GM19452 (cell line): ENCODE results near the gene CCDC39.
"Not testable (repeated sequence)": the region's sequence is repeated elsewhere in the genome, so short reads cannot be mapped to it uniquely, and the experiment has no call there.

Source experiments
- ATAC-seq: cut with Tn5 transposase; IDR thresholded peaks from one replicate; pipeline ENCODE4 v1.9.1; 2021; ENCODE audit not compliant: unreplicated experiment

CCDC39 gene

DNA sequence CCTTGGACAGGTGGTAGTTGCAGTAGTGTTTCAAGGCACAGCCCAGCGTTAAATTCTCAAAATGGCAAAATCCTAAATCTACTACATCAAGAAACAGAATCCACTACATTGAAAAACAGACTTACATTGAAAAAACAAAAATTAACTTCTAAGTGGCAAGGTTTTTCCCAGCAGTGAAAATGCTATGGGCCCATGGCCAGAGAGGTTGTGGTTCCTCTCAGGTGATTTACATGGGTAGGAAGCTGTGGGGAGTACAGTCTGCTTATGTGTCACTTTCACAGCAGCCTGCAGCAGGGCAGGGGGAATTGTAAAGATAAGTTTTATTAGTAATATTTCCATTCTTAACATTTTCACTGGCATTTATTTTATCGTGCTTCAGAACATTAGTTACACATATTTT is 52.4 kb downstream of the CCDC39 start:
- ATAC-seq: peak; percentile 96

DNA sequence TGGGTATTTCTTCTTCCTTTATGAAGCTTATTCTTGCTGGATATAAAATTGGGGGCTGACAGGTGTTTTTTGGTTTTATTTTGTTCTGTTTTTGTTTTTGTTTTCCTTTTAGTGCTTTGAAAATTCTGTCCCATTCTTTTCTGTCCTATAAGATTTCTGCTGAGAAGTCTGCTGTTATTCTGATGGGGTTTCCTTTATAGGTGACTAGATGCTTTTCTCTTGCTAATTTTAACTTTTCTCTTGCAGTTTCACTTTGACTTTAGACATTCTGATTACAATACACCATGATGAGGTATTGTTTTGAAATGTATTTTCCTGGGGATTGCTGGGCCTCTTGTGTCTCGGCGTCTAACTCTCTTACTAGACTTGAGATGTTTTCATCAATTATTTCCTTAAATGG is 54.6 kb downstream of the CCDC39 start:
- peak; percentile 49 for ATAC-seq

DNA sequence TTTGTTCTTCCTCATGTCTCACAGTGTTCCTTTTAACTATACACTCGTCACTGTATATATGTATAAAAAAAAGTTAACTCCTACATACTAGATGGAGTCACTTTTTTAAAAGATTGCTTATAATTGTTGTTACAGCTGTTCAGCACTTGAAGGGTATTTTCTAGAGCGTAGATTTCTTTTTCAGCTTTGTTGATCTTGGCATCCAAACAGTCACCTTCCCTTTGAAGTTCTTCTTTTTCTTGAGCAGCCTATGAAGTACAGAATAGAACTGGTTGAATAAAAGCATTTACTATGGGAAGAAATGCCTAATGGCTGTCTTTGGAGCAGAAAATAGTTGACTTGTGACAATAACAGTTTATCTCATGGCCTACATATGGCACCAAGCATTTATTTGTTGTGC is 59.6 kb downstream of the CCDC39 start:
- ATAC-seq: no peak

DNA sequence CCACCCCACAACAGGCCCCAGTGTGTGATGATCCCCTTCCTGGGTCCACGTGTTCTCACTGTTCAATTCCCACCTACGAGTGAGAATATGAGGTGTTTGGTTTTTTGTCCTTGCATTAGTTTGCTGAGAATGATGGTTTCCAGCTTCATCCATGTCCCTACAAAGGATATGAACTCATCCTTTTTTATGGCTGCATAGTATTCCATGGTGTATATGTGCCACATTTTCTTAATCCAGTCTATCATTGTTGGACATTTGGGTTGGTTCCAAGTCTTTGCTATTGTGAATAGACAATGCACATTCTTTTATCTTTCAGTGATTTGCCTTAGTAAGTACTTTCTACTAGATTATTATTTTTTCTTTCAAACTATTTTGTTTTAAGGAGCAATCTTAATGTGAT is 60.7 kb downstream of the CCDC39 start:
- ATAC-seq: not testable (repeated sequence)

DNA sequence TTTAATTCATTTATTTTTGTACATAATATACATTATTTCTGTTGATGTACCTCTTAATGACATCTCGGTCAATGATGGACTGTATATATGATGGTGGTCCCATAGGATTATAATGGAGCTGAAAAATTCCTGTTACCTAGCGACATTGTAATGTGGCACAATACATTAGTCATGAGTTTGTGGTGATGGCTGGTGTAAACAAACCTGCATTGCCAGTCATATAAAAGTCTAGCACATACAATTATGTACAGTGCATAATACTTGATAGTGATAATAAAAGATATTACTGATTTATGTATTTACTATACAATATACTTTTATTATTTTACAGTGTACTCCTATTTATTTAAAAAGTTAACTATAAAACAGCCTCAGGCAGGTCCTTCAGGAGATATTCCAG is 62.2 kb downstream of the CCDC39 start:
- ATAC-seq: no peak

DNA sequence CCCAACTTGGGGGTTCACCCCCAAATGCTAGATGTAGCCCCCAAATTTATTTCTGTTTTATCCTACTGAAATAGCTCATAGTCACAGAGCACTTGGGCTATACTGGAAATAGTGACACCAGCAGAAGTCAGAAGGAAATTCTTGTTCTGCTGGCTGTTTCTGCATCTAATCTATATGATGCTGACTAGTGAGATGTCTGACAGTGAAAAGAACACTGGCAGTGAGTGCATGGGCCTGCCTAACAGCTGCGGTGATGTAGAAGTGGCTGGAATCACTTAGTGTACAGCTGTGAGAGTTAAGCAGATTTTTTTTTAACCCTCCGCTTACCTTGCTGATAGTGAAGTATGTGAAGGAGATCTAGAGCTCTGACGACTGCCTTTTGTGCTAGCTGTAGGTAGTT is 63.3 kb downstream of the CCDC39 start:
- ATAC-seq: no peak

DNA sequence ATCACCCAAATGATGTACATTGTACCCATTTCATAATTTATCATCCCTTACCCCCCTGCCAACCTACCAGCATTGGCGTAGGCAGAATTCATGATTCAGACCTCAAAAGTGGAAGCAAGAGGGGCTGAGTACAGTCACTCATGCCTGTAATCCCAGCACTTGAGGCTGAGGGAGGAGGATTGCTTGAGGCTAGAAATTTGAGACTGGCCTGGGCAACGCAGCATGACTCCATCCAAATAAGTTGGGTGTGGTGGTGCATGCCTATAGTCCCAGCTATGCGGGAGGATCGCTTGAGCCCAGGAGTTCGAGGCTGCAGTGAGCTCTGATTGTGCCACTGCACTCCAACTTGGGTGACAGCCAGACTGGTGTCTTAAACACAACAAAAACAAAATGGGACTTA is 66.9 kb downstream of the CCDC39 start:
- no peak for ATAC-seq

DNA sequence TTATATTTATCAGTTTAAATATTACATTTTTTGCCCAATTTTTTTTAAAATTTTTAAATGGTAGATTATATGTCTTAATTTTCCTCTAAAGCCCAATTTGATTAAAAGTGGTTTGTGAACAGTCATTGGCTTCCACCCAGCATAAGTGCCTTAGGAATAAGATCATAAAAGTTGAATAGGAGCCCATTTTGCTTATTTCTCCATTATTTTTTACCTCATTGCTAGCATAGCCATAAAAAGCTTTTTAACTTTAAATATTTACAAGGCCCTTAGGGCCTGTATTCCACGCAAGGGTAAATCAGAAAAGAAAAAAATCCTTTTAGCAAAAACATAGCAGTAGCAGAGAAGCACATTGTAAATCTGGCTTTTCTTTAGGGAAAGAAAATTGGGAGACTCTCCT is 68.3 kb downstream of the CCDC39 start:
- ATAC-seq: no peak

DNA sequence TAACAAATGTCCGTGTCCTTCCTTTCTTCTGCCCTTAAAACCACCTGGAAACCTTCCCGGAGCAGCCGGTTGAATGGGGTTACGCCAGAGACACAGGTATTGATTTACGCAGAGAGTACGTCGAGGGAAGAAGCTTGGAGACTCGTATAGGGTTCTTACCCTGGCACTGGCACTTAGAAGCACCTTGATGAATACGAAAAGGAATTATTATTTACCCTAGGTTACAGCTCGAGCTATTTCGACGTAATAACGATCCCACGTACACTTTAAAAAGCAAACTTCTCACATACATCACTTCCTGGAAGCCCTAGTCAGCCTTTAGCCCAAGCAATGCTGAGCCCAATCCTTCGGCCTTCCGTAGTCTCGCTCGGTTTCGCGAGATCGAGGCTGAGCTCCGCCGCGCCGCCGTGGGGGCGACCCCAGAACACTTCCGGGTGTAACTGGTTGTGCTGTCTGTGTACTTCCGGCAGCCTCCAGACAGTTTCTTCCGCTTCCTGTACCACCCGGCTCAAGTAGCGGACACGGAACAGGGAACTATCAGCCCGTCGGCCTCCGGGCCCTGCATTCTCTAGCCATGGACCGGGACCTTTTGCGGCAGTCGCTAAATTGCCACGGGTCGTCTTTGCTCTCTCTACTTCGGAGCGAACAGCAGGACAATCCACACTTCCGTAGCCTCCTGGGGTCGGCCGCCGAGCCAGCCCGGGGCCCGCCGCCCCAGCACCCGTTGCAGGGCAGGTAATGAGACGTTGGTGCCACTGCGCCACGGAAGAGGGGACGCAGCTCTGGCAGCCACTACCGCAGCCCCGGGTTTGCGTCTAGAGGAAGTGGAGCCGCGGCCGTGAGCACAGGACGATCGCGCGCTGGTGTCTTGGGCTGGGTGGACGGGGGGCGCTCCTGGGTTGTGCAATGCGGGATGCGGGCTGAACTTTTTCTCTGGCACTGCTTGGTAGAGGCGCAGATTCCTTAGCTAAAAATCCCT is 77.3 kb downstream of the CCDC39 start, which contains the start of gene TTC14:
Gene TTC14 (plus strand): TSS at position 476 of the 979 bp plus-strand sequence. CDS start 99 bp downstream, at position 575.
- peak; percentile 97 for ATAC-seq

DNA sequence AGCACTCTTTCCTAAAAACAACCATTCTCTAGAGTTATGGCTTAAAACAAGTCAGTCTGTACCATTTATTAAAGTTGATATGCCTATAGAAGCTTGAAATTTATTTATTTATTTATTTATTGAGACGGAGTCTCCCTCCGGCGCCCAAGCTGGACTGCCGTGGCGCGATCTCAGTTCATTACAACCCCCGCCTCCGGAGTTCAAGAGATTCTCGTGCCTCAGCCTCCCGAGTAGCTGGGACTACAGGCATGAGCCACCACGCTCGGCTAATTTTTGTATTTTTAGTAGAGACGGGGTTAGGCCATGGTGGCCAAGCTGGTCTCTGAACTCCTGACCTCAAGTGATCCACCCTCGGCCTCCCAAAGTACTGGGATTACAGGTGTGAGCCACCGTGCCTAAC is 78.8 kb downstream of the CCDC39 start:
- no peak for ATAC-seq

DNA sequence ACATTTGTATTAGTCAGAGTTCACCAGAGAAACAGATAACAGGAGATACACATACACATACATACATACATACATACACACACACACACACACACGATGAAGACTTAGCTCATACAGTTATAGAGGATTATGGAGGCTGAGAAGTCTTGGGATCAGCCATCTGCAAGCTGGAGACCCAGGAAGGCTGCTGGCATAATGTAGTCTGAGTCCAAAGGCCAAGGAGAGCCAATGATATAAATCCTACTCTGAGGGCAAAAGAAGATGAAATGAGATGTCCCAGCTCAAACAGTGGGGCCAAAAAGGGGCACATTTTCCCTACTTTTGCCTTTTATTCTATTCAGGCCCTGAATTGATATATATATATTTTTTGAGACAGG is 83.7 kb downstream of the CCDC39 start:
- ATAC-seq: no peak

DNA sequence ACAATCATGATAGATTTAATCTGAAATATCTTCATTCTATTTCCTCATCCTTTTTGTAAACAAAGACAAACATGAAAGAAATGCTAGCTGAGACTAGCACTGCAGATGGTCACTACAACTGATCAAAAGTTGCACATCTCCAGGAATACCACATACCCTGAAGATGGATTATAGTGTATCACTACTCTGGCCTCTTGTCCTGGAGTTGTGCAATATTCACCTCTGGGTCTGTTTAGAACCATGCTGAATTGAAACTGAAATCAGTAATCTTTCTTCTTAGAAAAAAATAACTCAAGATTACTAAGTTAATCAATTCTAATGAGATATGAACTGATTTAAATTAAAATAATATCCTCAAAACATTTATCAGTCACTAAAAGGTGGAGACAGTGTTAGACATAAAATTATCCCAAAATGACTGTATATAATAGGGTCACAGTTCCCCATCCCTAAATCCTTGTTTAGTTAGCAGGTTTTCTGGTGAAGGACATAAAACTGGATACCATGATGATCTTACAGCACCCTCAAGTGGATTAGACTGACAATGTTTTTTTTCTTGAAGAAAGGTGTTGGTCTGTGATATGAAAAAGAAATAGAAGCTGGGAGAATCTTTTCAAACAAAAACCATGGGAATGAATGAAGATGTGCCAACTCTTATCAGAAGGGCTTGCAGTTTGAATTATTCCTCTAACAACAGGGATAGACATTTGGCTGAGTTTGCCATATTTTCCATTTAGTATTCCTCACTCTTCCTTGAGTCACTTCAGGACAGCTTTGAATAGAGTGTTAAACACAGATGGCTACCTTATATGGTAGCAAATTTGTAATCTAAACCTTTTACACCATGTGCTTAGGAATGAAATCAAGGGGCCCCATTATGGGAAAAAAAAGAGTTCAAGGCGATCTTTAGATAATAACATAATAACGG is 84.4 kb downstream of the CCDC39 start:
- ATAC-seq: peak; percentile 75

DNA sequence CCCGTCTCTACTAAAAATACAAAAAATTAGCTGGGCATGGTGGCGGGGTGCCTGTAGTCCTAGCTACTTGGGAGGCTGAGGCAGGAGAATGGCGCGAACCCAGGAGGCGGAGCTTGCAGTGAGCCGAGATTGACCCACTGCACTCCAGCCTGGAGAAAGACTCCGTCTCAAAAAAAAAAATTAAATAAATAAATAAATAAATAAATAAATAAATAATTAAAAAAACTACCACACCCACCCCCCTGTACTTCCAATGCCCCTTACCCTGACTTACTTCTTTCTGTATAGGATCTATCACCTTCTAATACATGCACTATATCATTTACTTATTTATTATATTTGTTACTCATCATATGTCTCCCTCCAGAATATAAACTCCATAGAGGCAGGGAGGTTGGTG is 85.7 kb downstream of the CCDC39 start:
- not testable (repeated sequence) for ATAC-seq

DNA sequence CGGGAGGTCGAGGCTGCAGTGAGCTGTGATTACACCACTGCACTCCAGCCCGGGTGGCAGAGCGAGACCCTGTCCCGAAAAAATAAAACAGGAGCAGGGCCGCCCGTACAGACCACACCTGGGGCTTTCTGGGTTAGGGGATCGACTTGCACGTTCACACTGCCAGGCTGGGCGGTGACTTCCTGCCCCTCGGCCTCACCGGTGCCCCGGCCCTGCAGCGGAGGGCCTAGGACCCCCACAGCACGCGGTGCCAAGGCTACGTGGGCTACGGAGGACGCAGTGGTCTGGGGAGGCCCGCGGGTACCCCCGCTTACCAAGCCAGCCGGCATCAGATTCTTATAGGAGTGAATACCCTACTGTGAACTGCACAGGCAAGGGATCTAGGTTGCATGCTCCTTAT is 88.9 kb downstream of the CCDC39 start:
- ATAC-seq: no peak

DNA sequence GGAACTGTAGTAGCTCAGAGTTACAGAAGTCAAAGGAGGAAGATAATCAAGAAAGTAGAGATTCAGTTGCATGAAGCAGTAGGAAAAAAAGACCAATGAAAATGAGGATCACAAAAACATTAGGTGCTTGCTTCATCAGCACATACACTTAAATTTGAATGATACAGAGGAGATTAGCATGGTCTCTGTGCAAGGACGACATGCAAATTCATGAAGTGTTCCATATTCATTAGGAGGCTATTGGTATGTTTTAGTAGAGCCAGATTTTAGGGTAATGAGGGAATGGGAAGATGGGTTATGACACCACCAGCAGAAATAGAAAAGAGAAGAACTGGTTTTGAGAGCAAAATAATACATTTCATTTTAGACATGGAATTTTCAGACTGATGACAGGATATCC is 98.4 kb downstream of the CCDC39 start:
- no peak for ATAC-seq

DNA sequence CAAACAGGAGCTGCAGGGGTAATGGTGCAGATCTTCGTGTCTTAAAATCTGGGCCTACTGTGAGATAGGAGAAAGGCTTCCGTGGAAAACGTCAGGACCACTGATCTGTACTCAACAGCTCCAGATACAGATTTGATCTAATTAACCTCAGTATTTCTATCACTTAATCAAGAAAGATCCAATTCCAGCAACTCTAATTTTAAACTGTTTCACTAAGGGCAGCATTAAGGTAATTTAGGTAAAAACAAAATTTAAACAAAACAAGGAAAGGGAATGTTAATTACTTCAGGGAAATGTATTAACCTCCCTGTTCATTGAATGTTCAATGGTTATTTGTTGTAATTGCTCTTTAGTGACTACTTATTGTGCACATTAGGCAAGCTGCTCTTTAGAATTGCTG is 103.7 kb downstream of the CCDC39 start:
- ATAC-seq: no peak

DNA sequence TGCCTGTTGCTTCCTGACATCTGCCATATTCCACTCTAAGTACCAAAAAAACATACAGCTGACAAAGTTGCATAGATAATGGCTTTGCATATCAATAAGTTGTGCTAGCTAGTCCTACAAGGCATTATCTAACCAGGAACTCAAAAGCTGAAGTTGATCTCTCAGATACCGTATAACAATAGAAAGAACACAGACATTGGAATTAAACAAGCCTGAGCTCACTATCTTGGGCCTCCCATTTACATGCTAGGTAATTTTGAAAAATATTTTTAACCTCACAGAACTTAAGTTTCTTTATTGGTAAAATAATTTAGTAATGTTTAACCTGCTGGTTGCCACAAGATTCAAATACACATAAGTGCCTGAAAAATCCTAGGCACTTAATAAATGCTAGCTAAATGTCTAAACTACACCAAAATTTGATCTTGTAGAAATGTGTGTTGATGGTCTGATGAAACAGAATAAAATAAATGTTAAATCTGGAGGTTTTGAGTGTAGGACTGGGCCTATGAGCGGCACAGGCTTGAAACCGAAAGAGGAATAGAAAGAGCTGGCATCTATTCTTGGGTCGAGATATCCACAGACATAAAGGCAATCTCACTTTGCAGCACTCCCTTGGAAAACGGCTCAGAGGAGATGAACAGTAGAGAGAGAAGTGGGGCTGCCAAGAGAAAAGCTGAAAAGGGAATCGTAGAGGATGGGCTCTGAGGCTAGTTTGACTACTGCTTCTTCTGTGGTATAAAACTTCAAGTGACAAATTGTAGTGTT is 107.3 kb downstream of the CCDC39 start:
- peak; percentile 85 for ATAC-seq

DNA sequence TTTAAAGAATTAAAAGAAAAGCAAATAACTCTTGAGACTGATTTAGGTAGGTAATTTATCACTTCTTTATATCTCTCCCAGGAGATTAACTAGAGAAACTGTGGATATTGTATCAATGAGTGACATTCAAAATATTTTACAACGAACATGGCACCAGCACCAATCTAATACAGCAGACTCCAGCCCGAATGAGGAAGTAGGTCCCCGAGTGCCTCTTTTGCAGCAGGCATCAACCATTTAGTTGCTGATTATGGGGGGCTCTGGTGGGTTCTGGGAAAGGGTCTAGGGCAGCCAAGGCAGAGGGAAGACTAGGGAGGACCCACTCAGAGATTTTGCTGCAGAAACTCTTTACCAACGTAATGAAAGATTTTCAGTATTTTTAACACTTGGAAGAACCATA is 109.1 kb downstream of the CCDC39 start:
- ATAC-seq: no peak

DNA sequence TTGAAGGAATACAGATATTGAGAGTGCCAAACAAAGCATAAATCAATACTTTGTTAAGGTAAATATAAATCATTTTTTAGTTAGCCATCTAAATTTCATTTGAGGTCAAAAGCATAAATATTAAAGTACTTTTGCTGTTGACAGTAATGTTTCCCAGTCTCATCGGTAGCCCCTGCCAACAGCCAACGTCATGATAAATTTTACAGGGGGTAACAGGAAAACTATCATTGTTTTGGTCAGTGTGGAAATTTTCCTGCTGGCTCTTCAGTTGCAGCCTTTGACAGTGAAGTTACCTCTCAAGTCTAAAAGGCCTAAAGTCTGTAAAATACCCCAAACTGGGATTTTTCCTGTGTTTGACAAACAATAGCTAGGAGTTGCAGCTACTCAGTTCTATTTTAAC is 114.6 kb downstream of the CCDC39 start:
- ATAC-seq: no peak
